Measurements from ENCODE around the gene HTRA1.
A peak's percentile ranks its signal among the peaks of the same experiment; 100 is the strongest.

Gene HTRA1

DNA sequence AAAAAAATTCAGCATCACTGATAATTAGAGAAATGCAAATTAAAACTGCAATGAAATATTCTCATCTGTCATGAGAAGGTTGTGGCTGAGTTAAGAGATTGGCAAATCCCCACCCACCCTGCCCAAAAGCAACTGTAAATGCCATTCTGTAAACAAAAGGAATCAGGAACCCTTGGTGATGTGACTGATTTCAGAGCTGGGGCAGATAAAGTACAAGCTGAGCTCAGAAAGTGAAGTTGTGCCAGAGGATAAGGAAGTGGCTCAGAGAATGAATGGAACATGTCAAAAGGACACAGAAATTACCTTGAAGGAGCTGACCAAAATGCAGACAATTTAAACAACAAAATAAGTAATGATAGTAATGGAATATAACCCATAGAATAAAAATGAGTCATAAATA is 39.6 kb upstream of the HTRA1 start:
- TF ChIP-seq, protein P1, sequence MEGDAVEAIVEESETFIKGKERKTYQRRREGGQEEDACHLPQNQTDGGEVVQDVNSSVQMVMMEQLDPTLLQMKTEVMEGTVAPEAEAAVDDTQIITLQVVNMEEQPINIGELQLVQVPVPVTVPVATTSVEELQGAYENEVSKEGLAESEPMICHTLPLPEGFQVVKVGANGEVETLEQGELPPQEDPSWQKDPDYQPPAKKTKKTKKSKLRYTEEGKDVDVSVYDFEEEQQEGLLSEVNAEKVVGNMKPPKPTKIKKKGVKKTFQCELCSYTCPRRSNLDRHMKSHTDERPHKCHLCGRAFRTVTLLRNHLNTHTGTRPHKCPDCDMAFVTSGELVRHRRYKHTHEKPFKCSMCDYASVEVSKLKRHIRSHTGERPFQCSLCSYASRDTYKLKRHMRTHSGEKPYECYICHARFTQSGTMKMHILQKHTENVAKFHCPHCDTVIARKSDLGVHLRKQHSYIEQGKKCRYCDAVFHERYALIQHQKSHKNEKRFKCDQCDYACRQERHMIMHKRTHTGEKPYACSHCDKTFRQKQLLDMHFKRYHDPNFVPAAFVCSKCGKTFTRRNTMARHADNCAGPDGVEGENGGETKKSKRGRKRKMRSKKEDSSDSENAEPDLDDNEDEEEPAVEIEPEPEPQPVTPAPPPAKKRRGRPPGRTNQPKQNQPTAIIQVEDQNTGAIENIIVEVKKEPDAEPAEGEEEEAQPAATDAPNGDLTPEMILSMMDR (IDR thresholded peaks at IDR 0.05; ENCODE audit: extremely low read depth, missing control alignments) = no peak
- DNase-seq (ENCODE audit: low spot score) = no peak

DNA sequence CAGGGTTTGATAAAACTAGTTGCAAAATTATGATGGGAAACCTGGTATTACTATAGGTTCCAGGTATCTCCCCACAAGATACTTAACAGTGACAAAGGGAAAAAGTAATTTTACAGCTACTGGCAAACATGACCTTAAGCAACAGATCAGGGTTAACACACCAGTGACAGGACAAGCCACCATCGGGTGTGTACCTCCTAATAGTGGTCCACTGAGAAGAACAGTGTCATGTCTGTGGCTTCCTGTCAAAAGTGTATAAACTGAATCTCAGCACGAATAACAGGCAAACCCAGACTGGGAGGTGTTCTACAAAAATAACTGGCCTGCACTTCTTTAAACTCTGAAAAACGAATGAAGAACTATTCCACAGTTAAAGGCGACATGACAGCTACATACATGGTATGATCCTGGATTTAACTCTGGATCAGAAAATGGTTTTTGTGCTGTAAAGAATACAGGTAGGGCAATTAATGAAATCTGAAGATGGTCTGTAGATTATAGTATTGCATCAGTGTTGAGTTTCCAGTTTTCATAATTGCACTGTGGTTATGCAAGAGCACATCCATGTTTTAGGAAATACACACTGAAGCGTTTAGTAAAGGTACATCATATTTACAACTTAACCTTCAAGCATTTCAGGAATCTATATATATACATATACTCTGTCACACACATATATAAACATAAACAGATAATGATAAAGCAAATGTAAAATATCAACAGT is 38.9 kb upstream of the HTRA1 start:
- TF ChIP-seq, protein P1 (IDR thresholded peaks at IDR 0.05; ENCODE audit: extremely low read depth, missing control alignments) = no peak
- DNase-seq (ENCODE audit: low spot score) = no peak

DNA sequence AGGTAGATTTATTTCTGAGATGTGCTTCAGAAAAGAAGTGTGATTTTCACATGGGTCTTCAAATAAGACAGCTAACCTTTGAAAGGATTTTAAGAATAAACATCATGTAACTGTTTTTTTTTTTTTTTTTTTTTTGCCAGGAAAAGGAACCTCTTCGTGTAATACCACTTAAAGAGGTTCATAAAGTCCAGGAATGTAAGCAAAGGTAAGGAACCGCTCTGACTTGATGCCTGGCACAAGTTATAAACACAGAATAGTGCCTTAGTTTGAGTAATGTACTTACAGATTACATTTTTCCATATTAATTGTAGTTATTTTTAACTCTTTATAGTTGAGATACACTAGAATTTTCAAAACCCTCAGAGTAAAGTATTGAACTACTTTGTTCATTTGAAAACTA is 37.3 kb upstream of the HTRA1 start:
- TF ChIP-seq, protein P1 (IDR thresholded peaks at IDR 0.05; ENCODE audit: extremely low read depth, missing control alignments) = no peak
- DNase-seq (ENCODE audit: low spot score) = no peak

GRCh38 chr10:122426829-122427228 is 34.5 kb upstream of the HTRA1 start:
- DNase-seq (ENCODE audit: low spot score) = no peak
- TF ChIP-seq, protein P1 (IDR thresholded peaks at IDR 0.05; ENCODE audit: extremely low read depth, missing control alignments) = no peak

- TF ChIP-seq, protein P1 (IDR thresholded peaks at IDR 0.05; ENCODE audit: extremely low read depth, missing control alignments) = no peak
- DNase-seq (ENCODE audit: low spot score) = no peak
Measured at GRCh38 chr10:122427280-122427679, 34.1 kb upstream of the HTRA1 start.

- no peak for DNase-seq (ENCODE audit: low spot score)
- TF ChIP-seq, protein P1 (IDR thresholded peaks at IDR 0.05; ENCODE audit: extremely low read depth, missing control alignments) = peak; percentile 21
Measured at GRCh38 chr10:122435212-122435827, 26.0 kb upstream of the HTRA1 start.

DNA sequence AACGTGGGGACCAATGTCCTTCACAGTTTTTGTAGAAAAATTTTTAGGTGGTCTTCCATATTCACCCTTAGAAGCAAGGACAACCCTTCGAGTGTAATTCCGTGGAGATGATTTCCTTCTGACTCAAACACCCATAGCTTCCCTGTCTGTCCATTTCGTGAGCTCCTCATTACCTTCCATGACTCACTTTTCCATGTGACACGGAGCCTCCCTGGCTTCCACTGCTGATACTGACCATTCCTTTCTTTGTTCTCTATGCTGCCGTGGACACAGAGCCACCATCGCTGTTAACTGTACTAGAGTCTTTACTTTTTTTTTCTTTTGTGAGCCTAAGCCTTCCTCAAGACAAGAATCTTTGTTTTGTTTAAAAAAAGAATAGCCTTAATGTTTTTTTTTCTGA is 19.4 kb upstream of the HTRA1 start:
- TF ChIP-seq, protein P1 (IDR thresholded peaks at IDR 0.05; ENCODE audit: extremely low read depth, missing control alignments) = no peak
- DNase-seq (ENCODE audit: low spot score) = no peak
